ENCODE data around the gene PRM1. TPM values are rescaled to one million over a fixed set of nuclear protein-coding genes. Genes with fewer than 3 reads are reported as not detected.

Gene PRM1, protein sequence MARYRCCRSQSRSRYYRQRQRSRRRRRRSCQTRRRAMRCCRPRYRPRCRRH
- total RNA-seq = not detected
- polyA plus RNA-seq = 0.34 TPM
- long read RNA-seq, donor 1 = 0 reads
- long read RNA-seq, donor 2 = 0 reads
- long read RNA-seq, donor 3 = 0 reads
- long read RNA-seq, donor 4 = 0 reads
- long read RNA-seq, donor 5 = 0 reads
- long read RNA-seq, donor 6 = 0 reads
- long read RNA-seq, donor 7 = 0 reads
- long read RNA-seq, donor 8 = 0 reads
- long read RNA-seq, donor 9, partial matches to known transcripts = 0 of 1 reads
- long read RNA-seq, donor 9, other reads (novel, unspliced or antisense) = 0 of 1 reads
- long read RNA-seq, donor 10 = 0 reads

DNA sequence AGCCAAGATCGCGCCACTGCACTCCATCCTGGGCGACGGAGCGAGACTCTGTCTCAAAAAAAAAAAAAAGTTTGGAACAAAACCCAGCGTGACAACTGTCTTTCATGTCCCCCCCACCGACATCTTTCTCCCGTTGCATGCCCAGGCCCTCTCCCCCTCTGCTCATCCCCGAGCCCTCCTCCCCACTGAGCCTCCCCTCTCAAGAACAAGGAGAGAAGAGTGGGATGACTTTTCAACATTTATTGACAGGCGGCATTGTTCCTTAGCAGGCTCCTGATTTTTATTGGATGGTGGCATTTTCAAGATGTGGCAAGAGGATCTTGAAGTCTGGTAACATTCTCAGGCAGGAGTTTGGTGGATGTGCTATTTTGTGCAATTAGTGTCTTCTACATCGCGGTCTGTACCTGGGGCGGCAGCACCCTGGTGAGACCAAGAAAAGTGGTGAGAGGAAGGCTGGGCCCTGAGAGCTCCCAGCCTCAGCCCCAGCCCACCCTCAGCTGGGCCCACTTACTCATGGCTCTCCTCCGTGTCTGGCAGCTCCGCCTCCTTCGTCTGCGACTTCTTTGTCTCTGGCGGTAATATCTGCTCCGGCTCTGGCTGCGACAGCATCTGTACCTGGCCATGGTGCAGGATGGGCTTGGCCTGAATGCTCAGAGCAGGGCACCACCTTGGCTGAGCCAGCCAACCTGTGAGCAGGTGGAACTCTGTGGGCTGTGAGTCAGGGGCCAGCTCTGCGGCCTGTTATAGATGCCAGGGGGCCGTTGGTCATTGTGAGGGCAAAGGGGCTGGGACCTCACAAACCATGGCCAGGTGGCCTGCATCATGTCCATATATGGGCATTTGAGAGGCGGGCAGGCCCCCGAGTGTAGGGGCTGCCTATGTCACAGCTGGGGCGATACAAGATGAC lies at the start of gene PRM1:
Gene PRM1, minus strand, starts transcription at position 715 of the 907 bp plus-strand sequence. Its CDS starts 92 bp downstream, at position 623.
- 95% methylated on average over 25 of the region's 25 CpGs for WGBS
- peaks cover 0 to 6% of the 10 kb centered on the region in 2 donors for H3K9me3 ChIP-seq (ENCODE audit: control insufficient read depth in 2 of 2, insufficient read depth in 1 of 2, low read length in 1 of 2)
- H3K4me3 ChIP-seq (ENCODE audit: low read length in 2 of 2) = no peak within 1 kb of the TSS

DNA sequence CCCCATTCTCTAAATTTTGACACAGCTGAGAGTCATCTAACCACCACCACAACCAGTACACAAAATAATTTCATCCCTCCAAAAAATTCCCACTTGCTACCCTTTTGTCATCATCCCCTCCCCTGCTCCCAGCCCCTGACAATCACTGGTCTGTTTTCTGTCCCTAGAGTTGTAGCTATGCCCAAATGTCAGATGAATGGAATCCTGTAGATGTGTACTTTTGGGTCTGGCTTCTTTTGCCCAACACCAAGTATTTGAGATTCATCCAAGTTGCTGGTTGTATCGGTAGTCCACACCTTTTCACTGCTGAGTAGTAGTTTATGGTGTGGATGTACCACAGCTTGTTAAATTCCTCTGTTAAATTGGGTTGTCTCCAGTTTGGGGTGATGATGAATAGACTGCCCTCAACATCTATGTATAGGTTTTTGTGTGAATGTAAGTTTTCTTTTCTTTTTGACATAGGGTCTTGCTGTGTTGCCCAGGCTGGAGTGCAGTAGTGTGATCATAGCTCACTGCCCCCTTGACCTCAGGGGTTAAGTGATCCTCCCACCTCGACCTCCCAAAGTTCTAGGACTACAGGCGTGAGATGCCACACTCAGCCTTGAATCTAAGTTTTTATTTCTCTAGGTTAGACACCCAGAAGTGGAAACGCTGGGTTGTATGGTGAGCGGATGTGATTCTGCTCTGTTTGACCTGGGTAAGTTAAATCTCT lies 49.6 kb upstream of the PRM1 start:
- no peak for DNase-seq (ENCODE audit: low read depth in 6 of 9, low spot score in 9 of 9)
- 95% methylated on average over 5 of the region's 5 CpGs for WGBS
- H3K9me3 ChIP-seq (ENCODE audit: control insufficient read depth in 2 of 2, insufficient read depth in 1 of 2, low read length in 1 of 2) = peaks cover 0 to 8% of the 10 kb centered on the region in 2 donors
- H3K27ac ChIP-seq (ENCODE audit: low read depth in 1 of 2, low read length in 1 of 2) = no peak overlapping the region
- no peaks in the 10 kb centered on the region for H3K36me3 ChIP-seq (ENCODE audit: control insufficient read depth in 2 of 2, insufficient read depth in 2 of 2, low read length in 1 of 2)
- no peaks in the 10 kb centered on the region for H3K27me3 ChIP-seq (ENCODE audit: control insufficient read depth in 2 of 2, insufficient read depth in 1 of 2, low read length in 1 of 2)
- peaks cover 16 to 31% of the 10 kb centered on the region in 2 donors for H3K4me1 ChIP-seq (ENCODE audit: control insufficient read depth in 2 of 2, insufficient read depth in 2 of 2, low read length in 2 of 2)
- no peak overlapping the region for H3K4me3 ChIP-seq (ENCODE audit: low read length in 2 of 2)

More for the DNA sequence above, at the start of gene PRM1:
- no peak for DNase-seq (ENCODE audit: low read depth in 6 of 9, low spot score in 9 of 9)
- Histone ChIP-seq H3K27me3 (ENCODE audit: control insufficient read depth in 2 of 2, insufficient read depth in 1 of 2, low read length in 1 of 2) (no peaks in the 10 kb centered on the region), H3K27ac (ENCODE audit: low read depth in 1 of 2, low read length in 1 of 2) (no peak within 1 kb of the TSS), H3K36me3 (ENCODE audit: control insufficient read depth in 2 of 2, insufficient read depth in 2 of 2, low read length in 1 of 2) (no peaks in the 10 kb centered on the region), H3K4me1 (ENCODE audit: control insufficient read depth in 2 of 2, insufficient read depth in 2 of 2, low read length in 2 of 2) (peaks cover 0 to 10% of the 10 kb centered on the region in 2 donors)

DNA sequence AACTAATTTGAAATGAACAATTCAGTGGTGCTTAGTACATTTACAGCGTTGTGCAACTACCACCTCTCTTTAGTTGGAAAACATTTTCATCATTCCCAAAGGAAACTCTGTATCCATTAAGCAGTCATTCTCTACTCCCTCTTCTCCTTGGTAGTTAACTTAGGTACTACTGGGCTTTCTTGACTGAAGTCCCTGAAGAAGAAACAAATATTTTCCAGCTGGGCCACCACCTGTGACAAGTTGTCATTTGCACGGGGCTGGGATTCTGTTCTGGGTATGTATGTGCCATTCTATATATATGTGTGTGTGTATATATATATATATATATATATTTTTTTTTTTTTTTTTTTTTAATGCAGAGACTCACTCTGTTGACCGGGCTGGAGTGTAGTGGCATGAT lies 48.8 kb upstream of the PRM1 start:
- H3K9me3 ChIP-seq (ENCODE audit: control insufficient read depth in 2 of 2, insufficient read depth in 1 of 2, low read length in 1 of 2) = peaks cover 0 to 8% of the 10 kb centered on the region in 2 donors
- H3K4me3 ChIP-seq (ENCODE audit: low read length in 2 of 2) = no peak overlapping the region
- WGBS = 95% methylated on average over 3 of the region's 3 CpGs
- H3K36me3 ChIP-seq (ENCODE audit: control insufficient read depth in 2 of 2, insufficient read depth in 2 of 2, low read length in 1 of 2) = no peaks in the 10 kb centered on the region
- no peaks in the 10 kb centered on the region for H3K27me3 ChIP-seq (ENCODE audit: control insufficient read depth in 2 of 2, insufficient read depth in 1 of 2, low read length in 1 of 2)
- H3K27ac ChIP-seq (ENCODE audit: low read depth in 1 of 2, low read length in 1 of 2) = no peak overlapping the region
- no peak for DNase-seq (ENCODE audit: low read depth in 6 of 9, low spot score in 9 of 9)
- peaks cover 16 to 39% of the 10 kb centered on the region in 2 donors for H3K4me1 ChIP-seq (ENCODE audit: control insufficient read depth in 2 of 2, insufficient read depth in 2 of 2, low read length in 2 of 2)

DNA sequence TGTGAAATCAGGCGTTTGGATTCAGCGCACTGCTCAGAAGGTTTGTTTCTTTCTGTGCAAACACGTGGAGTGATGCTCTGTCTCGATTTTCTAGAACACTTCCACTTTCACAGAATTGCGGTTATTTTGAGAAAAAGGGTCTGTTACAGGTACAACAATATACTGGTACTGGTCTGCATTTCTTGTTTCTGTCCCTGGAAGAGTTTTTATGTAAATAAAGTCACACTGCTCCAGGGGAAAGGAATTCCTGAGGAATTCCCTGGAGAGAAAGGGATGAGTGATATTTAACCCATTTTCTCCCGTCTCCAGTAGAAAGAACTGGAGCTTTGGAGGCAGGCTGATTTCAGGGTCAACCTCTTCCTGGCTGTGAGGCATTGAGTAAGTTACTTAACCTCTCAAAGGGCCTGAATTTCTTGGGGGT lies 48.0 kb upstream of the PRM1 start:
- H3K9me3 ChIP-seq (ENCODE audit: control insufficient read depth in 2 of 2, insufficient read depth in 1 of 2, low read length in 1 of 2) = peaks cover 0 to 8% of the 10 kb centered on the region in 2 donors
- no peaks in the 10 kb centered on the region for H3K27me3 ChIP-seq (ENCODE audit: control insufficient read depth in 2 of 2, insufficient read depth in 1 of 2, low read length in 1 of 2)
- WGBS = 35% methylated on average over 6 of the region's 6 CpGs
- no peak overlapping the region for H3K4me3 ChIP-seq (ENCODE audit: low read length in 2 of 2)
- peak overlapping the region in 1 of 2 donors; percentile 57 for H3K27ac ChIP-seq (ENCODE audit: low read depth in 1 of 2, low read length in 1 of 2)
- H3K4me1 ChIP-seq (ENCODE audit: control insufficient read depth in 2 of 2, insufficient read depth in 2 of 2, low read length in 2 of 2) = peaks cover 16 to 39% of the 10 kb centered on the region in 2 donors
- peak in 1 of 9 donors; percentile 58 for DNase-seq (ENCODE audit: low read depth in 6 of 9, low spot score in 9 of 9)
- H3K36me3 ChIP-seq (ENCODE audit: control insufficient read depth in 2 of 2, insufficient read depth in 2 of 2, low read length in 1 of 2) = no peaks in the 10 kb centered on the region

DNA sequence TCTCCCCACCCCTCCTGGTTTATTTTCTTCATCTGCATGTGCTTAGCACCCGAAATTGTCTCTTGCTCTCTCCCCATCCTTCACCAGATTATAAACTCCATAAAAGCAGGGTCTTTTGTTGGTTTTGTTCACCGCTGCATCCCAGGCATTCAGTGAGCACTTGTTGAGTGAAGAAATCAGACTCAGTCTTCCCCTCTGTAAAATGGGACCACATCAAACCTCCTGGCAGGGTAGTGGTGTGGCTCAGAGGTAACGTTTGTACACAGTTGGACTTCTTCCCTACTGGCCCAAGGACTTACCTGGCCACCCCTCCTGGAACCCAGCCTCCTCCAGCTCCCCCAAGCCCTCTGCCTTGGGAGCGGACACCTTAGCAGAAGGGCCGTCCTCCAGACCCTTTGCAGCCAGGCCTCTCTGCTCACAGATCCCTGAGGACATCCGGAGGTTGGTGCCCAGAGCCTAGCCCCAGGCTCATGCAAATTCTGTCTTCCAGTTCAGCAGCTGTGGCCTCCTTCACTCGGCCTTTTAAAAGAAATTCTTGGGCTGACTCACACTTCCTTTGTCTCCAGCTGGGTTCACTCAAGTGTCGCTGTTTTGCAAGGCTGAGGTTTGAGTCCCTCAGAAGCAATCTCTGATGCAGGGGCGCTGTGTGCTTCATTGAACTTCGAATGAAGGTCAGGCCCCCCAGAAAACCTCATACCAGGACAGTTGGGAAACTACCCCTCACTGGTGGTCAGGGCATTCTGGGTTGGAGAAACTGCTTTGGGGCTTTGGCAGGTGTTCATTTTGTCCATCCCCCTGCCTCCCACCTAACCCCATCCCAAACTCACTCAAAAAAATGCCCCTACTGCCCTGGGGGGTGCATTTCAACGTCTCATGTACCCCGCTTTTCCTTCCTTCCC lies 47.3 kb upstream of the PRM1 start:
- H3K27ac ChIP-seq (ENCODE audit: low read depth in 1 of 2, low read length in 1 of 2) = peak overlapping the region; percentile 57 to 75
- no peaks in the 10 kb centered on the region for H3K27me3 ChIP-seq (ENCODE audit: control insufficient read depth in 2 of 2, insufficient read depth in 1 of 2, low read length in 1 of 2)
- H3K4me3 ChIP-seq (ENCODE audit: low read length in 2 of 2) = no peak overlapping the region
- DNase-seq (ENCODE audit: low read depth in 6 of 9, low spot score in 9 of 9) = peak in 6 of 9 donors; percentile 51 to 88 (median 59)
- H3K9me3 ChIP-seq (ENCODE audit: control insufficient read depth in 2 of 2, insufficient read depth in 1 of 2, low read length in 1 of 2) = peaks cover 0 to 8% of the 10 kb centered on the region in 2 donors
- peaks cover 16 to 43% of the 10 kb centered on the region in 2 donors for H3K4me1 ChIP-seq (ENCODE audit: control insufficient read depth in 2 of 2, insufficient read depth in 2 of 2, low read length in 2 of 2)
- H3K36me3 ChIP-seq (ENCODE audit: control insufficient read depth in 2 of 2, insufficient read depth in 2 of 2, low read length in 1 of 2) = no peaks in the 10 kb centered on the region
- WGBS = 38% methylated on average over 12 of the region's 12 CpGs

DNA sequence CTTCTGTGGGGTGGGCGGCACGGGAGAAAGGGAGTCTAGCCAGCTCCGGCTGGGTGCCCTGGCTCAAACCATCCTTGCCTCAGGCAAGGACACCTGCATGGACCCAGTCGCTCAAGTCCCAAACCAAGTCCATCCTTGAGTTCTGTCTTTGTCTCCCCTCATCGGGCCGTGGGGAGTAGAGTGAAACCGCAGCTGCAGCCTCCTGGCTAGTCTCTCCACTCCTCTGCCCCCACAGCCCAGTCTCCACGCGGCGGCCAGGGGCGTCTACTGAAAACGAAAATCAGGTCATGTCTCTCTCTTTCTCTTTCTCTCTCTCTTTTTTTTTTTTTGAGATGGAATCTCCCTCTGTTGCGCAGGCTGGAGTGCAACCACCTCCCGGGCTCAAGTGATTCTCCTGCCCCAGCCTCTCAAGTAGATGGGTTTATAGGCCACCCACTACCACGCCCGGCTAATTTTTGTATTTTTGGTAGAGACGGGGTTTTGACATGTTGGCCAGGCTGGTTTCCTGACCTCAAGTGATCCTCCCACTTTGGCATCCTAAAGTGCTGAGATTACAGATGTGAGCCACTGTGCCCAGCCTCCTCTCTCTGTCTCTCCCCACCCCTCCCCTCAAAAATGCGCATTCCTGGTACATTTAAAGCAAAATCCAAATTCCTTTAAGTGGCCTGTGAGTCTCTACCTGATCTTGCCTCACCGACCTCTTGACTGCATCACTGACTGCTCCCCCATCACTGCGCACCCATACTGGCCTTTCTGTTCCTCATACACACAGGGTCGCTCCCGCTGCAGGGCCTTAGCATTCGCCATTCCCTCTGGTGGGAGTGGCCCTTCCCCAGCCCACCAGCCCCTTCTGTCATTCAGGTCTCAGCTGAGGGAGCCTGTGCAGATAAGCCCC lies 46.4 kb upstream of the PRM1 start:
- 93% methylated on average over 23 of the region's 23 CpGs for WGBS
- peaks cover 16 to 44% of the 10 kb centered on the region in 2 donors for H3K4me1 ChIP-seq (ENCODE audit: control insufficient read depth in 2 of 2, insufficient read depth in 2 of 2, low read length in 2 of 2)
- H3K4me3 ChIP-seq (ENCODE audit: low read length in 2 of 2) = no peak overlapping the region
- peaks cover 0 to 8% of the 10 kb centered on the region in 2 donors for H3K9me3 ChIP-seq (ENCODE audit: control insufficient read depth in 2 of 2, insufficient read depth in 1 of 2, low read length in 1 of 2)
- no peak for DNase-seq (ENCODE audit: low read depth in 6 of 9, low spot score in 9 of 9)
- H3K27ac ChIP-seq (ENCODE audit: low read depth in 1 of 2, low read length in 1 of 2) = no peak overlapping the region
- no peaks in the 10 kb centered on the region for H3K27me3 ChIP-seq (ENCODE audit: control insufficient read depth in 2 of 2, insufficient read depth in 1 of 2, low read length in 1 of 2)
- no peaks in the 10 kb centered on the region for H3K36me3 ChIP-seq (ENCODE audit: control insufficient read depth in 2 of 2, insufficient read depth in 2 of 2, low read length in 1 of 2)

DNA sequence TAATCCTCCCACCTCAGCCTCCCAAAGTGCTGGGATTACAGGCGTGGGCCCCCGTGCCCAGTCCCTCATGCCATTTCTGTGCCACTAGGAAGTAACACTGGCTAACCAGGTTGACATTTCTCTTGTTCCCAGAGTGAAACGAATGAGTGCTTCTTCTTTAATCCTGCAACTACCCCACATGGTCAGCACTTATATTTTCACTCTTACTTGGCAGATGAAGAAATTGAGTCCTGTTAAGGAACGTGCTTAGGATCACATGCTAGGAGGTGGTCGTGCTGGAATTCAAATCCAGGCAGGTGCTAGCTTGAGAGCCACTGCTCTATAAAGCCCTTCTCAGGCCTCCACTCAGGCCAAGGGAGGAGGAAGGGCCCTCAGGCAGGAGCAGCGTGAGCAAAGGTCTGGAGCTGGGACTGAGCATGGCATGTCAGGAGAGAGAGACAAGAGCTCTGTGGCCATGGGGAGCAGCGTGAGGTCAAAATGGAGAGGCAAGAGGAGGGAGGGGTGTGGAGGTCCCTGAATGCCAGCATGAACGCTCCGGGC lies 45.7 kb upstream of the PRM1 start:
- Histone ChIP-seq H3K27ac (ENCODE audit: low read depth in 1 of 2, low read length in 1 of 2) (no peak overlapping the region), H3K4me1 (ENCODE audit: control insufficient read depth in 2 of 2, insufficient read depth in 2 of 2, low read length in 2 of 2) (peaks cover 16 to 44% of the 10 kb centered on the region in 2 donors), H3K4me3 (ENCODE audit: low read length in 2 of 2) (no peak overlapping the region), H3K36me3 (ENCODE audit: control insufficient read depth in 2 of 2, insufficient read depth in 2 of 2, low read length in 1 of 2) (no peaks in the 10 kb centered on the region), H3K27me3 (ENCODE audit: control insufficient read depth in 2 of 2, insufficient read depth in 1 of 2, low read length in 1 of 2) (no peaks in the 10 kb centered on the region), H3K9me3 (ENCODE audit: control insufficient read depth in 2 of 2, insufficient read depth in 1 of 2, low read length in 1 of 2) (peaks cover 0 to 8% of the 10 kb centered on the region in 2 donors)
- no peak for DNase-seq (ENCODE audit: low read depth in 6 of 9, low spot score in 9 of 9)
- WGBS = 97% methylated on average over 9 of the region's 9 CpGs

Data from thymus (tissue), 14 donors.